HG02798 (cell line): Measurements from ENCODE around the gene DIAPH2.
A peak's percentile ranks its signal among the peaks of the same experiment; 100 is the strongest.

Experiments used
- ATAC-seq: cut with Tn5 transposase; IDR thresholded peaks from one replicate; pipeline ENCODE4 v1.9.1; 2021; ENCODE audit warnings: mild to moderate bottlenecking; ENCODE audit not compliant: unreplicated experiment, poor library complexity

DIAPH2 gene

GRCh38 chrX:97132664-97133415, 448.2 kb downstream of the DIAPH2 start:
- ATAC-seq = peak; percentile 43

GRCh38 chrX:97145934-97146333, 461.3 kb downstream of the DIAPH2 start:
- no peak for ATAC-seq

- ATAC-seq = no peak
These were observed 471.2 kb downstream of the DIAPH2 start for GRCh38 chrX:97155816-97156215.

- ATAC-seq = no peak
These were observed 473.6 kb downstream of the DIAPH2 start for GRCh38 chrX:97158269-97158668.

GRCh38 chrX:97159916-97160800, 475.5 kb downstream of the DIAPH2 start:
- ATAC-seq = no peak

- no peak for ATAC-seq
These were observed 482.7 kb downstream of the DIAPH2 start for GRCh38 chrX:97167333-97167732.

GRCh38 chrX:97168646-97169045, 484.0 kb downstream of the DIAPH2 start:
- ATAC-seq = no peak

GRCh38 chrX:97175147-97175546, 490.5 kb downstream of the DIAPH2 start:
- ATAC-seq = no peak

GRCh38 chrX:97189668-97190067, 505.0 kb downstream of the DIAPH2 start:
- no peak for ATAC-seq

- ATAC-seq = no peak
These were observed 514.9 kb downstream of the DIAPH2 start for GRCh38 chrX:97199501-97199900.

GRCh38 chrX:97200454-97200853, 515.8 kb downstream of the DIAPH2 start:
- no peak for ATAC-seq

- ATAC-seq = no peak
These were observed 525.9 kb downstream of the DIAPH2 start for GRCh38 chrX:97210501-97210900.

GRCh38 chrX:97211070-97211469, 526.4 kb downstream of the DIAPH2 start:
- no peak for ATAC-seq

GRCh38 chrX:97215186-97215585, 530.5 kb downstream of the DIAPH2 start:
- ATAC-seq = no peak

GRCh38 chrX:97224148-97224547, 539.5 kb downstream of the DIAPH2 start:
- no peak for ATAC-seq

- no peak for ATAC-seq
These were observed 544.7 kb downstream of the DIAPH2 start for GRCh38 chrX:97229318-97229717.

GRCh38 chrX:97230948-97231347, 546.3 kb downstream of the DIAPH2 start:
- ATAC-seq = no peak

GRCh38 chrX:97234471-97235081, 549.9 kb downstream of the DIAPH2 start:
- ATAC-seq = peak; percentile 99

GRCh38 chrX:97238632-97239031, 554.0 kb downstream of the DIAPH2 start:
- ATAC-seq = no peak

GRCh38 chrX:97252111-97252510, 567.5 kb downstream of the DIAPH2 start:
- ATAC-seq = no peak

GRCh38 chrX:97260679-97261078, 576.0 kb downstream of the DIAPH2 start:
- no peak for ATAC-seq
